NOMO-1 treated with dmso at 0.1 percent for 144 hours (cell line): Measurements from ENCODE around the gene BANF2.
"Not testable (repeated sequence)": the region's sequence is repeated elsewhere in the genome, so short reads cannot be mapped to it uniquely, and the experiment has no call there.

Experiments used
- DNase-seq: peaks from one replicate; lab custom pipeline; 2025; ENCODE audit not compliant: unreplicated experiment; lab: John Stamatoyannopoulos, UW

Gene BANF2

DNA sequence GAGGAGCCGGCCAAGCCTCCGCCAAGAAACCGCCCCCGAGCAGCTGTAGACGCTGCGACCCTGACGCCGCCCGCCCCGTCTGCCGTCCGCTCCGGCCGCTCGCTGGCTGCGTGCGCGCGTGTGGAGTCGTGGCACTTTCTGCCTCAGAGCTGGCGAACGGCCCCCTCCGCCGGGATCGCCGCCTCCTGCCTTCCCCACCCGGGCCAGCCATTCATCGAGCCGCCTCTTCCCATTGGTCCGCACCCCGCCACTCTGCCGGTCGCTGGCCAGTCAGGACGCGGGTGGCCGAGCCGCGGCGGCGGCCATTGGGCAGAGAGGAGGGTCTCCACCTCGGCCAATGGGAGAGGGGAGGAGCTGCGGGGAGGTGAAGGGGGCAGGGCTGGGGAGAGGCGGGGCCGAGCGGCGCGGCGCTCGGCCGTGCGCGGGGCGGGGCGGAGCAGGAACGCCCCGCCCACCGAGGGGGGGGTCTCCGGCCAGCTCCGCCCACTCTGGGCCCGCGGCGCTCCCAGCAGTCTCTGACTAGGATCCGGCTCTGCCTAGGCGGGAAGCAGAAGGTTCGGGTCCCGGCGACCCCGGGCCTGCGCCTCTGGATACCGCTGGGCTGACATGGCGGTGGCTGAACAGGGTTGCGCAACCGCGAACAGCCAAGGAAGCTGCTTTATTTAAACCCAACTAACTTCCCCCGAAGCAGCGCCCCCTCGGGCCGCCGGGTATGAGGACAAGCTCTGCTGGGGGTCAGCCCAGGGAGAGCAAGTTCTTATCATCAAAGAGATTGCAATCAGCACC, 17.5 kb upstream of the BANF2 start, which contains the start of gene RRBP1:
RRBP1 (minus strand) TSS at position 140 of the 786 bp plus-strand sequence. CDS start 21,735 bp downstream, outside the sequence.
- DNase-seq, result peak; percentile 95

DNA sequence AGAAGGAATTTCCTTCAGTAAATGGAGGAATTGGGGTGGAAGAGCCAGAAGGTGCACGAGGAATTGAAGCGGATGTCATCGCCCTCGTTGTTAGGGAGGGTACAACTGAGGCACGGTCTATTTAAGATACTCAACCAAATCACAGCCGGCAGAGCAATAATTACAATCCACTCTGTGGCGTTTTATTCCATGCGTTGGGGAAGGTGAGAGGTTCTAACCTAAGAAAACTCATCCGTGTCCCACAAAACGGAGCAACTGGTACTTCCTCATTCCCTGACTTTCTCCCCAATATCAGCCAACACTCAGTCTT, 16.9 kb upstream of the BANF2 start:
- no peak for DNase-seq

DNA sequence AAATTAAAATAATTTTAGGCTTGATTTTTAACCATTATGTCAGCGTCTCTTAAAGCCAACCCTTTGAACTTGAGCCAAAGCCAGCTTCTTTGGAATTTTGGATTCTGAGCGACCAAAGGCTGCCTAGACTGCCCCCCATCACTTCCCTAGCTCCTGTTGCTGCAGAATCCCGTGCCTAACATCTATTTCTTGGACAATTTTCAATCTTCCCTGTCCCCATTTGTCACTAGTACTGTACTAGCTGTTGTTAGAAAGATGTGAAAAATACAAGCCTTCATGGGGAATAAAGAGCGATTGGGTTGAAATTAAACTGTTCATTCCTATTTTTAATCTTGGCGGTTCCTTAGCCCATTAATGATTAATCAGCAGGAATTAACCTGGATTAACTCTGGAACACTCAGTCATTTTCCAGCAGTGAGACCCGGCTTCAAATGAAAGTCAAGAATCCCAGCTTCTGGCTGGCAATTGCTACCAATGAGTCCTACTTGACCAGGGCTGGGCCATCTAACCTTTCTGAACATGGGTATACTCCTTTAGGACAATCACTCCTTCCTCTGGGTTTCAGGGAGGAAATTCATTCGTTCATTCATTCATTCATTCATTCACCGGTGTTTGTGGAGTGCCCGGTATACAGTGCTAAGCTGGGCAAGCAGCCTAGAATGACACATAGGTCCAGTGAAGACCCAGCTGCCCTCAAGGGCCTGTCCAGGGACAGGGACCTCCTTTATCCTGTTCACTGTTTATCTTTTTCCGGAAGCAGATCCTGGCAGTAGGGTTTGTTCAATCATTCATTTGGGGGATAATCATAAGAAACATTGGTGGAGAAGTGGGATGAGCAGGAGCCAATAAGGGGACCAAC, 16.3 kb upstream of the BANF2 start:
- DNase-seq, result no peak

DNA sequence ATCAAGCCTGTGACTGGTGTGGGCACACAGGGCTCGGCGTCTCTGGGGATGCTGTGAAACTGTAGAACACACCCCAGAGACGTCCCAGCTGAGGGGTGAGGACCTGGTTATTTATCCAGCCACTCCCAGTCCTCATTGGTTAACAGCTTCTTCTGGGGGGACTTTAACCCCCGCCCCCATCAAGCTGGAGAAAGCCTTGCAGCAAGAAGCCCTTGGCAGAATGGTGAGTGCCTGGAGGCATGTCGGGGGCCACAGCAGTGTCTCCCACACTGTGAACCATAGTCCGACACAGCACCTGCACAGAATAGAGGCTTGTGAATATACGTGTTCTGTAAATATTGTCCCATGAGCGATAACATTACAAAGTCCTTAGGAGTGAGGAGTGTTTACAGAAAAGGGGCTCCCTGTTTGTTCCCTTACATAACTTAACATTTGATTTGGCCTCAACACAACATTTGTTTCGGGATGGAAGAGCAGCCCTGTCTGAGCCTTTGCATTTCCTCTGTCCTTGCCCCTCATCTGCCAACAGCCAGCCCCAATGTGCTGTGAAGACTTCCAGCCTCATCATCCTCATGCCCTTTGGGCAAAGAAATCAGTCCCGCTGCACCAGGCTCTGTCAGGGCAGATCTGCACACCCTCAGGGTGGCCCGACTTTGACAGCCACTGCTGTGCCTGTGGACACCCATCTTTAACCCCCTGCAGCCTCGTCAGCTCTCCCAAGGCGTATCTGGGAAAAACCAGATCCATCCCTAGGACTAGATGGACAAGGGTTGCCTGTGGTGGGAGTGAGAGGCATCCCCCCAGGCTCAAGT, 15.5 kb upstream of the BANF2 start:
- no peak for DNase-seq

DNA sequence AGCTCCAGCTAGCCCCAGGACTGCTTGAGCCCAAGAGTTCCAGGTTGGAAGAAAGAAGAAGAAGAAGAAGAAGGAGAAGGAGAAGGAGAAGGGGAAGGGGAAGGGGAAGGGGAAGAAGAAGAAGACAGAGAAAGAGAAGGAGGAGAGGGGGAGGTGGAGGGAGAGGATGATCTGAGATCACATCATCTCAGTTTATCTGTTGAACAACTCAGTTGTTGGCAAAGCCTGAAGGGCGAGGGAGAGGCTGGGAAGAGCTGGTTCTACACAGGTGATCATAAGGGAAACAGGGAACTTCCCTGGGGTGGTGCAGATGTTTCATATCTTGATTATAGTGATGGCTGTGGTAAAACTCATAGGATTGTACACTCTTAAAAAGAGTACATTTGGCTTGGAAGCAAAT, 14.6 kb upstream of the BANF2 start:
- no peak for DNase-seq

DNA sequence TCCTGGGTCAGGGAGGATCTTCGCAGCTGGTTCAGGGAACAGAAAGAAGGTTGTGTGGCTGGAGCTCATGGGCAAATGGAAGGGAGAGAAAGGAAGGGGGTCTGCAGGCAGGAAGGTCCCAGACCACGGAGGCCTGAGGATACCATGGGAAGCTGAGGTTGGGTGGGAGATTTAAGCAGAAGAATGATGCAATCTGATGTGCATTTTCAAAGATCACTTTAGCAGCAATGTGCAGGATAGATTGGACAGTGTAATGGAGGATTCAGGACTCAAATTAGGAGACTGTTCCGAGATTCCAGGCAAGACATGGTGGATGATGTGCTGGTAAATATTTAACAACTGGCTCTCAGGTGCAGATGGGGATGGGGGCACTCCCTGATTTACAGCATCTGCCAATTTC, 12.0 kb upstream of the BANF2 start:
- DNase-seq, result no peak

DNA sequence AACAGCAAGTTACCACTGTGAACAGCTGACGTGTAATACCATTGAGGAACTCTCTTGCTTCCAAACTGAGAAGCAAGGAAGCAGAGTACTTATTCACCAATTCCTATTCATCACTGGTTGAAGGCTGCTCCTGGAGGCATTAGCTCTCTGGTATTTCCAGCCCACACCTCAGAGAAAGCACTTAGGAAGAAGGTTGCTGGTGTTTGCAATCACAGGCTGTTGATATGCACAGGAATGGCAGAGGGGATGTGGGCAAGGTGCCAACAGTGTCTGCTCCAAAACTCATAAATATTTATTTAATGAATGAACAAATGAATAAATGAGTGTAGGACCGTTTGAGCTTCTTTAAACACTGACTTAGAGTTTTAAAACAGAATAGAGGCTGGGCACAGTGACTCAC, 10.8 kb upstream of the BANF2 start:
- no peak for DNase-seq

DNA sequence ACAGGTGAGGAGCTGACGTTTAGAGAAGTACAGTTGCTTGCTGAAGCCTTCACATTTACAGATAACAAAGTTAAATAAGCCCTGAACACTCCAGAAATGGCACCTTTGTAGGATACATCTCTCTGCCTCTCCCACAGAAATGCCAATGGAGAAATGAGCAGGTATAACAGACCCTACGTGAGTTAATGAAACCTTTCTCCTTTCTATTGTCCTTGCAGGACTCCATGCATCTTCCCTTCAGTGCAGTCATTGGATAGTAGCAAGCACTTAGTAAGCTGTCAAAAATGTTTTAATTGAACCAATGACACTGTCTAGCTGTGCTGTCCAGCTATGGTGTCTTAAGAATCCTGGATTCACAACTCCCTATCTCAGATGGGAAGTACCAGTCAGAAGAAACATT, 9.6 kb upstream of the BANF2 start:
- no peak for DNase-seq

DNA sequence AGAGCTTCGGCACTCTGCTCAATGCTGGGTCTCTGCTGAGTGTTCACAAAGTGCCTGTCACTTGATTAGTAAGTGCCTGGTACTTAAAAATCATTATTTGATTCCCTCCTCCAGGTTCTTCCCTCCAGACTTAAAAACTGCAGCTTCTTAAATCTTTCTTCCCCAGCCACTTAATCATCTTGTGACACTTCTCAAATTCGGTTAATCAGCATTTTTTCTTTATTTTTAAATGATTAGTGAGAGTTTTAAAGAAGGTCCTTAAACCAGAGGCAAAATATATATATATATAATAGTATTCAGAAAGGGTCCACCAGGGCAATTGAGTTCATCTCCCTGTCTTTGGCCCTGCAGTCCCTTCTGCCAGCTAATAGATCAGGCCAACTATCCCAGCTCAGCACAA, 8.0 kb upstream of the BANF2 start:
- DNase-seq, result no peak

DNA sequence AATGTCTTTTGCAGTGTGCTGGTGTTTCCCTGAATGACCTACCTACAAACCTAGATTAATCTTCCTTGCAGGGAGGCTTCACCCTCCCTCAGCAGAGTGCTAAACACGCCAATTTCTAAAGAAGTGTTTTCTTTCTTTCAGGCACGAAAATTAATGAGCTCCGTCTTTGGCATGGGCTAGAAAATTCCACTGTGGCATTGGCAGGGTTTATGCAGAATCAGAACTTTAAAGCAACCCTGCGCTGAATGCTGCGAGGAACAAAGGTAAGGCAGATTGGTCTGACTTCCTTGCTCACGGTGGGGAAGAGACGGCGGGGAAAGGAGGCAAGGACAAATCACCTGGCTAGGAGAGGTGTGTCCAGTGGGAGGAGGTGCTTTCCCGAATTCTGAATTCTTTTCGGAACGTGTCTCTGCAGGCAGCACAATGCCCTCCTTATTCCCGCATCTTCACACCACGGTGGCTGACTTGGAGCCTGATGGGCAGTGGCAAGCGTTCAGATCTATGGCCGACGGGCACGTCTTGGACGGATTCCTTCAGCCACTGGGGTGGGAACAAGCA, 6.2 kb upstream of the BANF2 start:
- DNase-seq, result no peak

DNA sequence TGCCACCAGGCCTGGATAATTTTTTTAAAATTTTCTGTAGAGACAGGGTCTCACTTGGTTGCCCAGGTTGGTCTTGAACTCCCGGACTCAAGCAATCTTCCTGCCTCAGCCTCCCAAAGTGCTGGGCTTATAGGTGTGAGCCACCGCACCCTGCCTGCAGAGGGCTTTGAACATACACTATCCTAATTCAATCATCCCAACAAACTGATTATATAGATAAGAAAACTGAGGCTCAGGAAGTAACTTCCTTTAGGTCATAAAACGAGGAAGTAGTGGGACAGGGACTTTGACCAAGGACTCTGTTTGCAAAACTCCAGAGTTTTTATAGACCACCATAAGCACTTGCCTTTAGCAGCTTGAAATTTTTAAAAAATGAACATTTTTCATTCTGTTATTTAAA, 5.0 kb upstream of the BANF2 start:
- no peak for DNase-seq

DNA sequence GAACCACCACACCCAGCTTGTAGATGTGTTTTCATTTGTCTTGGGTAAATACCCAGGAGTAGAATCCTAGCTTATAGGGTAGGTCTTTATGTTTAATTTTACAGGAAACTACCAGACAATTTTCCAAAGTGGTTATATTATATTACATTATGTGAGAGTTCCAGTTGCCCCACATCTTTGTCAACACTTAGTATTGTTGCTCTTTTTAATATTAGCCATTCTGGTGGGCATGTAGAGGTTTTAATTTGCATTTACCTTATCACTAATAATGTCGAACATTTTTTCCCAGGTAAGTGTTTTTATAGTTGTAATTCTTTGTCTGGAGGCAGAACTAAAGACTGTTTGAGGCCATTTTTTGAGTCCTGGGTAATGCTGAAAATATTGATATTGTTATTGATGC, 3.5 kb upstream of the BANF2 start:
- DNase-seq, result no peak

DNA sequence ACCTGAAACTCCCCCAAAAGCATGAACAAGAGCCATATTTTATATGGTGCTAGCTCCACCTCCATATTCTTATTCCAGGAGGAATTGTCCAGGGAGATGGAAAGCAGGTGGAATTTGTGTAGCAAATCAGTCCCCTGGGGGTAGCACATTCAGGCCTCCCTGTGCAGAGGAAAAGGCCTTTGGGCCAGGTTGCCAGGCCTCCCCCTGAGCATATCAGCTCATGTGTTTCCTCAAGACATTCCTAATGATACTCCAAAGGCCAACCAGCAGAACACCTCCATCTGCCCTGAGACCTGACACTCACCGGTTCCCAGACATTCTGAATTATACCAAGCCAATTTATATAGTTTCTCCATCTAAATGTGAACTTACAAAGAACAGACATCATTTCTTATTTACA, 2.6 kb upstream of the BANF2 start:
- no peak for DNase-seq

DNA sequence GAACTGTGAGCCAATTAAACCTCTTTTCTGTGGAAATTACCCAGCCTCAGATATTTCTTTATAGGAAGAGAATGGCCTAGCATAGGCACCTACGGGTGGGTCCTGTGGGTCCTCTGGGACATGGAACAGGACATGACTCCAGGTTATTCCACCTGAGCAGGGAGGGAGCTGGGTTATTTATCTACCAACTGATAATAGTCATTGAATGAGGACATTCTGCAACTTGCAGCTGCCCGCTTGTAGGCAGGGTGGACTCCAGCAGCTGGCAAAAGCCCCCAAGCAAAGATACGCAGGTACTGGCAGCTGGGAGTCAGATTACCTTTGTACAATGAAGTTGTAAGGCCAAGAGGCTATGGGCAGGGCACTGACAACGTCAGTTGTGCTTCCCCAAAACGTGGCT, 1.4 kb upstream of the BANF2 start:
- DNase-seq, result no peak

DNA sequence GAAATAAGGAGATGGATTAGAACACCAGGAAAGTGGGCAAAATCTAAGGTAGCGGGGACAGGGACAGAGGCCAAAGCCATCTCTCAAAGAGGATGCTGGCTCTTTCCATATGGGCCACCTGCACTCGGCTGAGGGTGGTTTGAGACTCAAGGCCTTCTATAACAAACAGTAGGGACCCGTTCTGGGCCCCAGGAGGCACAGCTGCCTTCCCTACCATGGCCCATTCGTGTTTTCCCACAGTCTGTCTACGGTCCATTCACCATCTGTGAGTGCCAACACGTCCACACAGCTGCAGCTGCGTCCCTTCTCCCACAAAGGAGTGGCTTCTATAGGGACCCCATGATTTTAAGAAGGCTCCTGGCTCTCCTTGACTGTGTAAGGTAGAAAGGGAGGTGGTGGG, 871 bp downstream of the BANF2 start:
- no peak for DNase-seq

DNA sequence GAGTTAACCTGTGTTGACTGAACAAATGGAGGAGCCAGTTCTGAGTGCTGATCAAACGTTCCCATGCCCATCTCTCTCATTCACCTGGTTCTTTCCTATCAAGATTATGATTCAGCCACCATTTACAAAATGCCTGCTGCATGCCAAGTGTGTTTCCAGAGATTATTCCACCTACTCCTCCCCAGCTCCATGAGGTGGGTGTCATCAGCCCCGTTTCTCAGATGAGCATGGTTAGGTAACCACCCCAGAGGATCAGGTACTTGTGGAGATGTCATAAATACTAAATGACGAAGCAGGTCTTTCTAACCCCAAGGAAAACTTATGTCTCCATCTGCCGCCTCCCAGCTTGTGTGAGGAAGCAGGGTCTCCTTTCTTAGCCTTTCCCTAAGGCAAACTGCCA, 2.1 kb downstream of the BANF2 start:
- no peak for DNase-seq

DNA sequence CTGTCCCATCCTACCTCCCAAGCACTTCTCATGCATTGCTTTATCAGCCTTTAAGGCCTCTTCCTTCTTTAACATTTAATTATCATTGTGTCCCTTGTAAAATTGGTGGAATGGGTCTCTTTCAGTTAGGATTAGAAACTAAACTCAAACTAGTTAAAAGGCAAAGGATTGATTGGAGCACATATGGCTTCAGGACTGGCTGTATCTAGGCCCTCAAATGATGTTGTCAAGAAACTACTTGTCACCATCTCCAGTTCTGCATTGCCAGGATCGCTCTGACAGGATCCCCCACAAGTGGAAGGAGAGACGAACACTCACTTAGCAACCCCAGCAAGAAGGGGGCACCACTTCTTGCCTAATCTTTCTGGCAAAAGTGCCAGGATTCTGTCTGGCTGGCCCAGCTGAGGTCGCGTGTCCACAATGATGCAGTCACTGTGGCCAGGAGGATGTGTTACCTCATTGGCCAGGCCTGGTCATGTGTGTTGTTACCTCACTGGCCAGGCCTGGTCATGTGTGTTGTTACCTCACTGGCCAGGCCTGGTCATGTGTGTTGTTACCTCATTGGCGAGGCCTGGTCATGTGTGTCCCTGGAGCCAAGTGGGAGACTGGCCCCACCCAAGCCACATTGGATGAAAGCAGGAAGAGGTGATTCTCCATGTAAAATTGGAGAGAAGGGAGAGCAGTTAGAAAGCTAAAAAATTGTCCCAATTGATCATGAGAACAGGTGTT, 5.0 kb downstream of the BANF2 start:
- no peak for DNase-seq

DNA sequence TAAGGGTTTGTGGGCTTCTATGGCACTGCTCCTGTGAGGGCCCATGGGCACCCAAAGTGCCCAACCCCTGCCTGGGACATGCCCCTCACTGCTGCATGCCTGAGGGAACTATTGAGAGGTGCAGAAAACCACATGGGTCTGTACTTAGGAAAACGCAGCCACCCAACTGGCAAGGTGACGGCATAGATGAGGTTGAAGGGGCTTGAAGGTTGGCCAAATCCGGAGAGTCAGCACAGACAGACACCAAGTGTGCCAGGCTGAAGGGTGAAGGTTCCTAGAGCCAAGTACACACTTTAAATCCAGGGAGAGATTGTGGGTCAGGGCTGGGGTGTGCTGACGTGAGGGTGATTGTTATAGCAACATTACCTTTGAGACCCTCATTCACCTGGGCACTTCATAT, 6.2 kb downstream of the BANF2 start:
- no peak for DNase-seq

DNA sequence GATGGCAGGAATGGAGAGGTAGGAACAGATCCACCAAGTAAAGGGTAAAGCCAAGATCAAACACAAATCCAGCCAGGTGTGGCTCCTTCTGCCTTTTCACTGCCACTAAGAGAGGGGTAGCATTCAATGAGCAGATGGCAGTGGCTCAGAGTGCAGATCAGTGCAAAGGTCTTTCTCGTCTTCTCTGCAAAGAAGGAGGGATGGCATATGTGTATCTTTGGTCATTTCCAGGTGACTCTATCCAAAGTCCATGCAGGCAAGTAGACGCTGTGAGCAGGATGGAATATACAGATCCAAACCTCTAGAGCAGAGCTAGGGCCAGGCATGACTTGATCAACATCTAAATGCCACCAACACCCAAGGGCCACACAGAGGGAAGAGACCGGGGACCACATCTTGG, 6.9 kb downstream of the BANF2 start:
- no peak for DNase-seq

DNA sequence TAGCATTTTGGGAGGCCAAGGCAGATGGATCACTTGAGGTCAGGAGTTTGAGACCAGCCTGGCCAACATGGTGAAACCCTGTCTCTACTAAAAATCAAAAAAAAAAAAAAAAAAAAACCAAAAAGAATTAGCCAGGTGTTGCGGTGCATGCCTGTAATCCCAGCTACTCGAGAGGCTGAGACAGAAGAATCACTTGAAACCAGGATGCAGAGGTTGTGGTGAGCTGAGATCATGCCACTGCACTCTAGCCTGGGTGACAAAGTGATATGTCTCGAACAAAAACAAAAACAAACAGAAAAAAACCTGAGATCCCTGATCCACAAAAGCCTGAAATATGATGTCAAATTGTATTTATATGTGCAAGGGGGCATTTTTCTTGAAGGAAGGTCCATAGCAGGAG, 8.2 kb downstream of the BANF2 start:
- DNase-seq, result not testable (repeated sequence)
